GM12872 (cell line): Measurements from ENCODE around the gene TLK1.

Experiments used
- CTCF ChIP-seq: IDR thresholded peaks from 3 replicates; pipeline ENCODE4 v1.5.1; 2011; ENCODE audit warnings: low read depth, mild to moderate bottlenecking, low read length, moderate library complexity; ENCODE audit not compliant: insufficient read depth

The TLK1 gene

GRCh38 chr2:170973492-170974303 lies 187.0 kb downstream of the TLK1 start:
- peak; percentile 80; the same call in 2 of the 3 replicates for TF ChIP-seq CTCF

- no peak; the same call in 2 of the 3 replicates for TF ChIP-seq CTCF
Measured at GRCh38 chr2:170973225-170973491, 187.5 kb downstream of the TLK1 start.

GRCh38 chr2:170972296-170973224 lies 188.1 kb downstream of the TLK1 start:
- TF ChIP-seq CTCF: no peak

GRCh38 chr2:170971071-170971470 lies 189.6 kb downstream of the TLK1 start:
- TF ChIP-seq CTCF: no peak

- no peak for TF ChIP-seq CTCF
Measured at GRCh38 chr2:170969872-170970496, 190.7 kb downstream of the TLK1 start.

- TF ChIP-seq CTCF: no peak
Measured at GRCh38 chr2:170969030-170969429, 191.7 kb downstream of the TLK1 start.
